Measurements from ENCODE around the gene FAM3B. TPM values are rescaled to one million over a fixed set of nuclear protein-coding genes. Genes with fewer than 3 reads are reported as not detected.

FAM3B gene
- total RNA-seq, 1 experiment from 2014 or later, result not detected

GRCh38 chr21:41387042-41387819 is 70.6 kb downstream of the FAM3B start:
- ATAC-seq (no peak), DNase-seq (ENCODE audit: low read depth, low spot score) (no peak)
- ChIA-PET POLR2A (no interaction called here), CTCF (no interaction called here)
- Histone ChIP-seq H3K27me3 (ENCODE audit: control insufficient read depth, insufficient read depth, low read length) (no peaks in the 10 kb centered on the region), H3K4me3 (ENCODE audit: low read depth in 2 of 2, low read length in 2 of 2) (no peak overlapping the region), H3K4me1 (ENCODE audit: control insufficient read depth, insufficient read depth, low read length) (no peaks in the 10 kb centered on the region), H3K27ac (ENCODE audit: low read length) (no peak overlapping the region), H3K9me3 (ENCODE audit: control insufficient read depth, insufficient read depth, low read depth, low read length) (no peaks in the 10 kb centered on the region), H3K36me3 (ENCODE audit: control insufficient read depth, insufficient read depth, low read length) (no peaks in the 10 kb centered on the region)
- intact Hi-C loops (cut with micrococcal nuclease; ENCODE audit: unreplicated experiment) (no loop called here), in situ Hi-C loops (cut with HindIII; ENCODE audit: low pct_unique_long_range_greater_than_20kb, low sequenced_read_pairs) (no loop called here)
- BruUV-seq (replicated peaks), result no TSS peak
- TF ChIP-seq POLR2AphosphoS5 (IDR thresholded peaks at IDR 0.05; ENCODE audit: low read depth, low read length) (no peak), REST (IDR thresholded peaks at IDR 0.05; ENCODE audit: insufficient read depth in 1 of 2, low read depth in 2 of 2, low read length in 1 of 2) (no peak), TCF7L2 (IDR thresholded peaks at IDR 0.05; ENCODE audit: low read depth, low read length) (no peak)

- POLR2A ChIA-PET, result no interaction called here
- H3K27ac ChIP-seq (ENCODE audit: low read length), result no peak overlapping the region
- BruUV-seq (replicated peaks), result no TSS peak
- TF ChIP-seq POLR2AphosphoS5 (IDR thresholded peaks at IDR 0.05; ENCODE audit: low read depth, low read length) (no peak), REST (IDR thresholded peaks at IDR 0.05; ENCODE audit: insufficient read depth in 1 of 2, low read depth in 2 of 2, low read length in 1 of 2) (no peak), TCF7L2 (IDR thresholded peaks at IDR 0.05; ENCODE audit: low read depth, low read length) (no peak), CTCF (IDR thresholded peaks at IDR 0.05) (no peak), SIN3A (IDR thresholded peaks at IDR 0.05; ENCODE audit: borderline replicate concordance, insufficient read depth, low read depth, low read length) (no peak)
- H3K9me3 ChIP-seq (ENCODE audit: control insufficient read depth, insufficient read depth, low read depth, low read length), result no peaks in the 10 kb centered on the region
- H3K36me3 ChIP-seq (ENCODE audit: control insufficient read depth, insufficient read depth, low read length), result no peaks in the 10 kb centered on the region
- intact Hi-C loops (cut with micrococcal nuclease; ENCODE audit: unreplicated experiment) (no loop called here), in situ Hi-C loops (cut with HindIII; ENCODE audit: low pct_unique_long_range_greater_than_20kb, low sequenced_read_pairs) (no loop called here)
- no peaks in the 10 kb centered on the region for H3K4me1 ChIP-seq (ENCODE audit: control insufficient read depth, insufficient read depth, low read length)
- ATAC-seq (no peak), DNase-seq (ENCODE audit: low read depth, low spot score) (no peak)
- H3K4me3 ChIP-seq (ENCODE audit: low read depth in 2 of 2, low read length in 2 of 2), result no peak overlapping the region
- CTCF ChIA-PET, result no interaction called here
- H3K27me3 ChIP-seq (ENCODE audit: control insufficient read depth, insufficient read depth, low read length), result no peaks in the 10 kb centered on the region
Observed at GRCh38 chr21:41387824-41388223, 71.2 kb downstream of the FAM3B start.
